GM18502 (cell line): ENCODE results near the gene RPL5.

Source experiments
- ATAC-seq: cut with Tn5 transposase; IDR thresholded peaks from one replicate; pipeline ENCODE4 v1.9.1; 2021; ENCODE audit warnings: mild to moderate bottlenecking; ENCODE audit not compliant: unreplicated experiment, poor library complexity

Gene RPL5

DNA sequence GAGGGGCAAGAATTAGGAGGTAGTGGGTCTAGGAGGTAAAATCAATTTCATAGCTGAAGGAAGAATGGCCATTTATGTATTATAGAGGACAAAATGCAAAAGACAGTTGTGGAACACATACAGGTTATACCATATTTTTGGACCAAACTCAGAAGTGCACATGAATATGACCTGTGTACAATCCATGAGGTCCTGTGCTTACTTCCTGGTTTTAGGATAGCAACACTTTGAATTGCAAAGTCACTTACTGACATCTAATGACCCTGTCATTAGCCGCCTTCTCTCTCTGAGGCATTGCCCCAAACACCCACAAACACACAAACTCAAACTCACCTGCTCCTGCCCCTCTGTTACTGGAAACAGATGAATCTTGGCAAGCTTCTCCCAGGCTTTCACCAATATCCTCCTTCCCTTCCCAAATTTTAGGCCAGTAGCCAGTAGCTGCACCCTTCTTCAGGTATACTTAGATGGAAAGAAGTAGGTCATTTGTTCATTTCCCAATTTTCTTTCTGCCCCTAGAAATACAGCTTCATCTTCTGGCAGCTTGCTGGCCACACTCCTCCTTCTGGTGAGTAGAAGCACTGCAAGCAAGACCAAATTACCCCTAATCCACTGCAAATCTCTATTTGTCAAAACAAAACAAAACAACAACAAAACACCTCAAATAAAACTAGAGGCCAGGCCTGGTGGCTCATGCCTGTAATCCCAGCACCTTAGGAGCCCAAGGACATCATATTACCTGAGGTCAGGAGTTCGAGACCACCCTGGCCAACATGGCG lies 13.7 kb upstream of the RPL5 start:
- peak; percentile 76 for ATAC-seq

DNA sequence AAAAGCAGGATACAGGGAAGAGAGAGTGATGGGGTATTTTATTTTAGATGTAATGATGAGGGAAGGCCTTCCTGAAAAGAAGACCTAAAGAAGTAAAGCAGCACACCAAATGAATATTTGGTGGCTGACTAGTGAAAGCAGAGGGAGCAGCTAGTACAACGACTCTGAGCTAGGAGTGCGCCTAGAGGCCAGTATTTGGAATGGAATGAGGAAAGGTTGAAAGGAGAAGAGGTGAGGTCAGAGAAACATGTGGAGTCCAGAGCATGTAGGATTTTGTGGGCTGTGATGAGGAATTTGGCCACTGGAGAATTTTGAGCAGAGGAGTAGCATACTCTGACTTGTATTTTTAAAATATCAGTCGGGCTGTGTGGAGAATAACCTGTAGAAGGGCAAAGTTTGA lies 11.8 kb upstream of the RPL5 start:
- ATAC-seq = no peak

GRCh38 chr1:92820551-92820950 lies 11.3 kb upstream of the RPL5 start:
- ATAC-seq = no peak

DNA sequence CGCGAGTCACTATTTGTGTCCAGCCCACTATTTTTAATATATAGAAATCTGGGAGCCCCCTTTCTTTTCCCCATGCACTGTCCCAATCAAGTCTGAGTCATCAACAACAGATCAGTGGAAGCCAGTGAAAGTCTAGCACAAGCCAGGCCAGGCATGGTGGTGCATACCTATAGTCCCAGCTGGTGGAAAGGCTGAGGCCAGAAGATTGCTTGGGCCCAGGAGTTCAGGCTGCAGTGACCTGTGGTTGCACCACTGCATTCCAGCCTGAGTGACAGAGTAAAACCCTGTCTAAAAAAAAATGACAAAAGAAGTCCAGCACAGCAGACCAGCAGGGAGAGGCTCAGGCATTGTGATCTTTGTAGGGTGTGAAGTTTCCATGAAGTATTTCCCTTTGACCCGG lies 9.0 kb upstream of the RPL5 start:
- ATAC-seq = no peak

DNA sequence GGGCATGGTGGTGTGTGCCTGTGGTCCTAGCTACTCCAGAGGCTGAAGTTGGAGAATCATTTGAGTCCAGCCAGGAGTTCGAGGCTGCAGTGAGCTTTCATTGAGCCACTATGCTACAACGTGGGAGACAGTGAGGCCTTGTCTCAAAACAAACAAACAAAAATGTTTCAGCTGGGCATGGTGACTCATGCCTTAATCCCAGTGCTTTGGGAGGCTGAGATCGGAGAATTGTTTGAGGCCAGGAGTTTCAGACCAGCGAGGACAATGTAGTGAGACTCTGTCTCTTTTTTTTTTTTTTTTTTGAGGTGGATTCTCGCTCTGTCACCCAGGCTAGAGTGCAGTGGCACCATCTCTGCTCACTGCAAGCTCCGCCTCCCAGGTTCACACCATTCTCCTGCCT lies 5.0 kb upstream of the RPL5 start:
- ATAC-seq = no peak

- peak; percentile 2 for ATAC-seq
These were observed 475 bp upstream of the RPL5 start for GRCh38 chr1:92831368-92831761.

DNA sequence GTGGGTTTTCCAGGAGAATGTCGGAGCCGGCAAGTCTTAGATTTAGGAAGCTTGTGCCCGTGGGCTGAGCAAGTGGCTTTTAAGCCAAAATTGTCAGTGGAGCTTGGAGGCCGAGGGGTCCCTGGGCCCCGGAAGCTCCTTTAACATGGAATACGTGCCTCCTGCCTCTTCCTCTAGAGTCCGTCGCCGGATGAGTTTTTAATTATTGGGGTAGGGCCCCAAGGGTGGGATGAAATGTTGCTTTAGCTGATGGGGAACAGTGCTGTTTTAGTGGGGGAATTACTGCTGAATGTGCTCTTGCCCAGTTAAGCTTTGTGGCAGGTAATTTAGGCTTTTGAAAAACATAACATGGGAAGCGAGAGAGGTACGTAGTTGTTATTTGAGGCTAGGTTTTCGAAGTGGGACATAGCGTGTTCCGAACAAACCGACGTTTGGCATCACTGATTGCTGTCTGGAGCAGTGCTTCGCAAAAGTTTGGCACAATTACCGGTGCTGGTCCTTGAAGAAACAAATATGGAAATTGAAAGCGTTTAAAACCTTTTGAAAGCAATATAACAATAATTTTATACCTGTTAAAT lies 786 bp downstream of the RPL5 start:
- no peak for ATAC-seq

- no peak for ATAC-seq
These were observed 2.0 kb downstream of the RPL5 start for GRCh38 chr1:92833840-92834239.

GRCh38 chr1:92834617-92835016 lies 2.8 kb downstream of the RPL5 start:
- no peak for ATAC-seq

- ATAC-seq = no peak
These were observed 5.2 kb downstream of the RPL5 start for GRCh38 chr1:92837062-92837461.

DNA sequence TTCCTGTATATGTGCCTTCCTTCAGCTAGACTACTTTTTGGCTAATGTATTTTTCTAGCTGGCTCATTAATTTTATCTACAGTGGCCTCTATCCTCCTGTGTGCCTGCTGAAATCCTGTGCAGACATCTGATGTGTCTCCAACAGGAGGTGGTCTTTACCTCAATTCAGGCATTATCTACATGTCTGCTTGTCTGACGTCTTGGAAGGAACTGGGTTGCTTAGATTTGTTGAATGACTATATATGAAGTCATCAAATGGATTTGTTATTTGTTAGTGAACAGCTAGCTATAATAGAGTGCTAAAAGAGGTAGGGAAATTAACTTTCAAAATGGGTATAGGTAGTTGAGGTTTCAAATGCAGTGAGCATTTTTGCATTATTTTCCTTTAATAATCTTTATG lies 6.7 kb downstream of the RPL5 start:
- no peak for ATAC-seq

DNA sequence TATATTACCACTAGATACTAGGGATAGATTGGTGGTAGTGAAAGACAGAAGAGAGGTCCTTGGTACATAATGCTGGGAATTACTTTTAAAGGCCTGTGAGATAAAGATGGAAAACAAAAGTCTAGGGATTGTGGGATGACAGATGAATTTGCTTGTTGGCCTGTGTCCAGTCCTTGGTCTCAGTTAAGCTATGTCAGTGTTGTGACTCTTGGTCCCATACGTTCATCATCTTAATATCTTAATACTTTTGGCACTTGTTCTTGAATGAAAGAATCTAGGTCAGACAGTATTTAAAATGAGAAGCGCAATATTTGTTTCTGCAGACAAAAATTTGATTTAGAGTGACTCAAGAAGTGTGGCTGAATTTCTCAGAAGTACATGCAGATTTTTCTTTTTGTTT lies 7.6 kb downstream of the RPL5 start:
- ATAC-seq = no peak

DNA sequence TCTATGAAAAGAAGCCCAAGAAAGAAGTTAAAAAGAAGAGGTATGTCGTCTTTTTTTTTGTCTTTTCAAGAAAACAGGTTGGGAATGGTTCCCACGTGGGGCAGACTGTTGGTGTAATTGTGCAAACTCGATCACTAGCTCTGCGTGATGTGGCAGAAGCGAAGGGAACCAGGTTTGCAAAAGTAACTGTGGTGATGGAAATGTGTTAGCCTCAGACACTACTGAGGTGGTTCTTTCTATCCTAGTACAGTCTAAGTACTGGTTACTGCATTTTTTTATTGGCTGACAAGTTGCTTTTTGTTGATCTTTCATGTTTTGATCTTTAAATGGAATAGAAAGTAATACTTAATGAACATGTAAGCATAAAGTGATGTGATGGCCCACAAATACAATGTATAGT lies 8.8 kb downstream of the RPL5 start:
- ATAC-seq = no peak

- no peak for ATAC-seq
These were observed 10.5 kb downstream of the RPL5 start for GRCh38 chr1:92842082-92843045.

DNA sequence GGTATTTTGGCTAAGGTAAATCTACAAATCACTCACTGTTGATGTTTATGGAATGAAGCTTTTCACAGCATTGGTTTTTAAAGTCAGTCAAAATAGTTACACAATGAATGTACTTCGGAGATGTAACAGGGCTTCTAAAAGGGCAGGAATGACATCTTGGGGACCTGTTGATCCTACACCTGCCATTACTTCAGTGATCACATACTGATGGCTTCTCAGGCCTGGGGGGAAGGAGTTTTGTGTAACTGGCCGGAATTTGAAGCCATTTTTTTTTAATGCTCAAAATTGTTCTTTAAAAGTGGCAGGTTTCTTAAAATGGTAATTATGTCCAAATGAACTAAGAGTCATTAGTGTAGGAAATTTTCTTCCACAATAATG lies 11.2 kb downstream of the RPL5 start:
- ATAC-seq = no peak

GRCh38 chr1:92843429-92844352 lies 11.9 kb downstream of the RPL5 start:
- ATAC-seq = no peak

DNA sequence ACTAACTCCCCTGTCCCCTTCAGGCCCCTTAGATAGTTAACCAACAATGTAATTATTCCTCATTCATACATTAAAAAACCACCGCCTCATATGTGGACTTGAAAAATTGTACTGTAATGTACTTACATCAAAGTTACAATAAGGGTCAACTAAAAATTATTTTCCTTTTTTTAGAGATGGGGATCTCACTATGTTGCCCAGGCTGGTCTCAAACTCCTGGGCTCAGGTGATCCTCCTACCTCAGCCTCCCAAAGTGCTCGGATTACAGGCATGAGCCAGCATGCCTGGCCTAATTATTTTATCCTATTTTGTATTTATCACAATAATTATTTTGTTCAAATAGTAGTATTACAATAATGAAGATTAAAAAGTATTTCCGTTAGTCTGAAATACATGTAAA lies 12.6 kb downstream of the RPL5 start:
- no peak for ATAC-seq

GRCh38 chr1:92845908-92846307 lies 14.1 kb downstream of the RPL5 start:
- ATAC-seq = no peak

GRCh38 chr1:92848201-92848600 lies 16.4 kb downstream of the RPL5 start:
- ATAC-seq = no peak

DNA sequence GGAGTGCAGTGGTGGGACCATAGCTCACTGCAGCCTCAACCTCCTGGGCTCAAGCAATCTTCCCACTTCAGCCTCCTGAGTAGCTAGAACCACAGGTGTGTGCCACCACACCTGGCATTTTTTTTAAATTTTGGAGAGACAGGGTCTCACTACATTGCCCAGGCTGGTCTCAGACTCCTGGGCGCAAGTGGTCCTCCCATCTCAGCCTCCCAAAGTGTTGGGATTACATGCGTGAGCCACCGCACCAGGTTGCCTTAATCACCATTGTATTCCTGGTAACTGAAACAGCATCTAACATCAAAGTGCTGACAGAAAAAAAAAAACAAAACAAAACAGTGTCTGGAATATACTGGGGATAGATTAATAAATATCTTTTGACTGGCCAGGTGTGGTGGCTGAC lies 18.2 kb downstream of the RPL5 start:
- ATAC-seq = no peak
